ENCODE results near the gene TAF5.

DNA sequence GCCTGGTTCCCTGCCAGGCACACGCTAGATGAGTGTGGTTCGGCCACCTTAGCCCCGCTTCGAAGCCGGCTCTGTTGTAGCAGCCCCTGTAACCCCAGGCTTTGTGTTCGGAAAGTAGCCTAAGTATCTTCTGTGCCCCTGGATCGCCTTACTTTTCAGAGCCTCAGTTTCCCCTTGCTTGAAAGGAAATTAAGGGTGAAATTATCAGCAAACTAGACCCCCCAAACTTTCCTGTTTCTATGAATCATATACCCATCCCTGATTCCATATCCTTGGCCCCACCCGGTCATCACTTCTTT, 29.0 kb downstream of the TAF5 start:
- TF ChIP-seq, protein P1, sequence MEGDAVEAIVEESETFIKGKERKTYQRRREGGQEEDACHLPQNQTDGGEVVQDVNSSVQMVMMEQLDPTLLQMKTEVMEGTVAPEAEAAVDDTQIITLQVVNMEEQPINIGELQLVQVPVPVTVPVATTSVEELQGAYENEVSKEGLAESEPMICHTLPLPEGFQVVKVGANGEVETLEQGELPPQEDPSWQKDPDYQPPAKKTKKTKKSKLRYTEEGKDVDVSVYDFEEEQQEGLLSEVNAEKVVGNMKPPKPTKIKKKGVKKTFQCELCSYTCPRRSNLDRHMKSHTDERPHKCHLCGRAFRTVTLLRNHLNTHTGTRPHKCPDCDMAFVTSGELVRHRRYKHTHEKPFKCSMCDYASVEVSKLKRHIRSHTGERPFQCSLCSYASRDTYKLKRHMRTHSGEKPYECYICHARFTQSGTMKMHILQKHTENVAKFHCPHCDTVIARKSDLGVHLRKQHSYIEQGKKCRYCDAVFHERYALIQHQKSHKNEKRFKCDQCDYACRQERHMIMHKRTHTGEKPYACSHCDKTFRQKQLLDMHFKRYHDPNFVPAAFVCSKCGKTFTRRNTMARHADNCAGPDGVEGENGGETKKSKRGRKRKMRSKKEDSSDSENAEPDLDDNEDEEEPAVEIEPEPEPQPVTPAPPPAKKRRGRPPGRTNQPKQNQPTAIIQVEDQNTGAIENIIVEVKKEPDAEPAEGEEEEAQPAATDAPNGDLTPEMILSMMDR (conservative IDR thresholded peaks at IDR 0.05; ENCODE audit: low read depth, low read length): peak; percentile 4; the same call in 1 of the 2 replicates
- TF ChIP-seq EZH2 (IDR thresholded peaks at IDR 0.05; ENCODE audit: borderline replicate concordance, low read depth, low read length, poor library complexity, severe bottlenecking): no peak

All from A673 (cell line).